ENCODE measurements around the gene TDRD15.
"Not testable (repeated sequence)": the region's sequence is repeated elsewhere in the genome, so short reads cannot be mapped to it uniquely, and the experiment has no call there.

TDRD15 gene

DNA sequence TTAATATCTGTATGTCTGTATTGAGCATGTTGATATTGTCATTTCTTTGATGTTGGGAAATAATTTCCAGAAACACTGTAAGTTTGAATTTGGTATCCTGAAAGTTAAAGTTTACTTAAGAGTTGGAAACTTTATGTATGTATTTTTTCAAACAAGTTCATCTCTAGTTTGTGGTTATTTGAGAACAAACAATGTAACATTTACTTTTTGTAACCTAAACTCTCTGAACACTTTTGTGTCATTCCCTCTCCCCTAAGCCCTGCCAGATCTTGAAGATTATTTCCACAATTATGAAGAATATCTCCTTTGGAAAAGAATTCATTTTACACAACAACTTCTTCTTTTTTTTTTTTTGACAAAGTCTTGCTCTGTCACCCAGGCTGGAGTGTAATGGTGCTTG, 24.9 kb downstream of the TDRD15 start:
- DNase-seq: no peak

DNA sequence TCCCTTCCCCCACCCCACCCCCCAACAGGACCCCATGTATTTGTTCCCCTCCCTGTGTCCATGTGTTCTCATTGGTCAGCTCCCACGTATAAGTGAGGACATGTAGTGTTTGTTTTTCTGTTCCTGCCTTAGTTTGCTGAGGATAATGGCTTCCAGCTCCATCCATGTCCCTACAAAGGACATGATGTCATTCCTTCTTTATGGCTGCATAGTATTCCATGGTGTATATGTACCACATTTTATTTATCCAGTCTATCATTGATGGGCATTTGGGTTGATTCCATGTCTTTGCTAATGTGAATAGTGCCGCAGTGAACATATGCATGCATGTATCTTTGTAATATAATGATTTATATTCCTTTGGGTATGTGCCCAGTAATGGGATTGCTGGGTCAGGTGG, 27.5 kb downstream of the TDRD15 start:
- not testable (repeated sequence) for DNase-seq

- DNase-seq: no peak
Observed at GRCh38 chr2:21155365-21156136, 31.8 kb downstream of the TDRD15 start.

DNA sequence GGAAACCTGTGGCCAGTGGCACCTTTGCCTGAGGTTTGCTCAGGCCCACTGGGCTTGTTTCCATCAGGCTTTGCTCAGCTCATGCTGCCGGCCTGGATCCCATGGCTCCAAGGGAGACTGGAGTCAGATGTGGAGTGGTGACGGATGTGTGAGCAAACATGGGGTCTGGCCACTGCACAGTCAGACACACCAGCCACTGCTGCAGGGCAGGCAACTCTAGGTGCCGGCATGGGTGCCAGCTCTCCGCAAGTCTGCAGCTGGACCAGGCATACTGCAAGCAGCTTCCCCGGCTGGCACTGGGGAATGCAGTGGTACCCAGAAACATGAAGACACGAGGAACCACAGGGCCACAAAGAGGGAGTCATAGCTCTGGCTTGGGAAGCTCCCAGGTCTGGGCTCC, 37.4 kb downstream of the TDRD15 start:
- no peak for DNase-seq

DNA sequence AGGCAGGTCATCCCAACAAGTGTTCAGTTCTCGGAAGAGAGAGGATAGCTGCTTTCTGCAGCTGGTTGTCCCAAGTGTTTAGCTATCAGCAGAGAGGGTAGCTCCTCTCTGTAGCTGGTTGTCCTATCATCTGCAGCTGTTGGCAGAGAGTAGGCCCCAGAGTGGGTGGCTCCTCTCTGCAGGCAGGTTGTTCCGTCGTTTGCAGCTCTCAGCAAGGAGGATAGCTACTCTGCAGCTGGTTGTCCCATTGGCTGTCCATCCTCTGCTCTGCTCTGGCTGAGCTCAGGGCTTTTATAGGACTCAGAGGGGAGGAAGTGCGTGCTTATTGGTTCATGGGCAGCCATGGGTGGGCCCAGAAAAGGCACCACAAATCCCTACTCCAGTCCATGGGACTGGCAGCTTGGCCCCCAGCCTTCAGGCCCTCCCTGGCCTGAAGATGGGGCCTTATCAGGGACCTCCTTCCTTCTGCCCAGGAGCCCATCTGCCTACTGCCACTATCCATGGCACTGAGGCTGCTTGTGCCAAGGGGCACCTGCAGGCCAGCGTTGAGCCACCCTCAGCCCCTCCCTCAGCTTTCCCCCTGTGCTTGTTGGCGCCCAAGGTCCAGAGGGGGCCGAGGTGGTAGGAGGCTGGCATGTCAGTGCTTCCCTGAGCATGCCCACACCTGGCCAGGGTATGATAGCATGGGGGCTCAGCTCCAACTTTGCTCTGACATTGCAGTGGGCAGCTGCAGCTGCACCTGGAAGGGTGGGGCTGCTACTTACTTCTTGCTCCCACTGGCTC, 38.3 kb downstream of the TDRD15 start:
- no peak for DNase-seq

DNA sequence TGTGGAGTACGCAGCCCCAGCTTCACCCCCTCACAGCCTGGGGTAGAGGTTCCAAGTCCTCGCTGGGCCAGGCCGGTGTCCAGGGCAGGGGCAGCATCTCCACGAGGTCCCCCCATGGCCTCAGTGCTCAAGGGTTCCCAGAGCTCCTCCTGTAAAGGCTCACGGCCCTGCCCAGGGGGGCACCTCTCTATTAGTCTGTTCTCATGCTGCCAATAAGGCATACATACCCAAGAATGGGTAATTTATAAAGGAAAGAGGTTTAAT, 38.8 kb downstream of the TDRD15 start:
- no peak for DNase-seq

GRCh38 chr2:21163213-21163612, 39.4 kb downstream of the TDRD15 start:
- DNase-seq: no peak

DNA sequence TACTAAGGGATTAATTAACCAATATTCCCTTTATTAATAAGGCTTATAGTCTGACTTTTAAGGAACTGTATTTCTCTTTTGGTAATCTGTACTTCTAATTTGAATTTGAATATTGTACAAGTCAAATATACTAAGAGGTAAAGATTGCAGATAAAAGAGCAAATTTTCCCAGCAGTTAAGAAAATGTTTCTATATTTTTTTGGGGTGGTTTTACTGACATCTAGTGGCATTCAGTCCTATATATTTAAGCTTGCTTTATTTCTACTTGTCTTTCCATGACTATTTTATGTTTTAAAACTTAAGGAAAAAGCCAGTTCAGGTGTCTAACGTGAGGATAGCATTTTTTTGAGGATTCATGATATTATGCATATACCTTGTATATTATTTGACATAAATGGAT, 41.6 kb downstream of the TDRD15 start:
- no peak for DNase-seq

- DNase-seq: peak; percentile 5
Observed at GRCh38 chr2:21175895-21176646, 52.3 kb downstream of the TDRD15 start.

GRCh38 chr2:21181957-21182356, 58.2 kb downstream of the TDRD15 start:
- DNase-seq: no peak

GRCh38 chr2:21183306-21183705, 59.5 kb downstream of the TDRD15 start:
- DNase-seq: no peak

- no peak for DNase-seq
Observed at GRCh38 chr2:21183726-21184125, 60.0 kb downstream of the TDRD15 start.

- no peak for DNase-seq
Observed at GRCh38 chr2:21191535-21191934, 67.8 kb downstream of the TDRD15 start.

All from NCI-H510A treated with DMSO at 0.1 percent for 48 hours (cell line).